ENCODE results near the gene TES.
A peak's percentile ranks its signal among the peaks of the same experiment; 100 is the strongest.
"Not testable (repeated sequence)": the region's sequence is repeated elsewhere in the genome, so short reads cannot be mapped to it uniquely, and the experiment has no call there.

The TES gene

GRCh38 chr7:116284390-116284789 is 74.1 kb downstream of the TES start:
- DNase-seq (ENCODE audit: low spot score): no peak

GRCh38 chr7:116285252-116285651 is 74.9 kb downstream of the TES start:
- no peak for DNase-seq (ENCODE audit: low spot score)

GRCh38 chr7:116290740-116291139 is 80.4 kb downstream of the TES start:
- DNase-seq (ENCODE audit: low spot score): peak; percentile 19

- DNase-seq (ENCODE audit: low spot score): no peak
Measured at GRCh38 chr7:116291937-116292336, 81.6 kb downstream of the TES start.

- no peak for DNase-seq (ENCODE audit: low spot score)
Measured at GRCh38 chr7:116292381-116292780, 82.0 kb downstream of the TES start.

- DNase-seq (ENCODE audit: low spot score): no peak
Measured at GRCh38 chr7:116293139-116293538, 82.8 kb downstream of the TES start.

- no peak for DNase-seq (ENCODE audit: low spot score)
Measured at GRCh38 chr7:116293633-116294032, 83.3 kb downstream of the TES start.

GRCh38 chr7:116295903-116296302 is 85.6 kb downstream of the TES start:
- not testable (repeated sequence) for DNase-seq (ENCODE audit: low spot score)

GRCh38 chr7:116298055-116298454 is 87.7 kb downstream of the TES start:
- no peak for DNase-seq (ENCODE audit: low spot score)

GRCh38 chr7:116298576-116298975 is 88.2 kb downstream of the TES start:
- no peak for DNase-seq (ENCODE audit: low spot score)

- DNase-seq (ENCODE audit: low spot score): no peak
Measured at GRCh38 chr7:116305485-116306408, 95.4 kb downstream of the TES start.

- no peak for DNase-seq (ENCODE audit: low spot score)
Measured at GRCh38 chr7:116306409-116307048, 96.2 kb downstream of the TES start.

GRCh38 chr7:116307253-116307652 is 96.9 kb downstream of the TES start:
- no peak for DNase-seq (ENCODE audit: low spot score)
